CD14-positive monocyte (primary cell): ENCODE results near the gene CCDC12. TPM values are rescaled to one million over a fixed set of nuclear protein-coding genes. Genes with fewer than 3 reads are reported as not detected.

Experiments used
- DNase-seq, 3 donors: peaks; one replicate each; pipeline ENCODE4 v3.0.0-alpha.2; 2011 to 2022
- H2AFZ ChIP-seq: 2 replicates; pipeline ENCODE4 v1.6.0; 2012; ENCODE audit warnings: mild to moderate bottlenecking, low read depth, low read length, inconsistent platforms; ENCODE audit not compliant: insufficient read depth, poor library complexity, severe bottlenecking
- H3K27ac ChIP-seq, 2 donors: 1 replicate in 1 of 2; 2 replicates in 1 of 2; pipeline ENCODE4 v1.5.1; 2012 to 2013; ENCODE audit warnings: low read length in 2 of 2, control low read depth in 1 of 2, inconsistent platforms in 1 of 2, low read depth in 1 of 2, mild to moderate bottlenecking in 1 of 2
- H3K27me3 ChIP-seq, 2 donors: one replicate each; pipeline versions ENCODE4 v1.6.0 to v1.6.1; 2011 to 2013; ENCODE audit warnings: low read length in 2 of 2; ENCODE audit not compliant: control insufficient read depth in 2 of 2, insufficient read depth in 2 of 2
- H3K36me3 ChIP-seq, 2 donors: replicated peaks in 1 of 2; 1 replicate in 1 of 2; 2 replicates in 1 of 2; pipeline versions ENCODE4 v1.5.1 to v1.6.1; 2012 to 2013; ENCODE audit warnings: low read length in 2 of 2, control low read depth in 1 of 2, inconsistent platforms in 1 of 2, mild to moderate bottlenecking in 1 of 2; ENCODE audit not compliant: insufficient read depth in 2 of 2, control insufficient read depth in 1 of 2
- H3K4me1 ChIP-seq, 2 donors: 1 replicate in 1 of 2; 2 replicates in 1 of 2; pipeline versions ENCODE4 v1.5.1 to v1.6.1; 2012 to 2013; ENCODE audit warnings: low read length in 2 of 2, control low read depth in 1 of 2, inconsistent platforms in 1 of 2, mild to moderate bottlenecking in 1 of 2, moderate library complexity in 1 of 2; ENCODE audit not compliant: insufficient read depth in 2 of 2, control insufficient read depth in 1 of 2
- H3K4me2 ChIP-seq: replicated peaks from 2 replicates; pipeline ENCODE3; 2012; ENCODE audit warnings: low read length, moderate library complexity, mild to moderate bottlenecking; ENCODE audit not compliant: poor library complexity, severe bottlenecking; ENCODE audit errors: extremely low read depth
- H3K4me3 ChIP-seq, 3 experiments: fragments of 200-600 bp in 1 of 3; sonication (generic) in 1 of 3; replicated peaks in 1 of 3; 1 replicate in 2 of 3; 2 replicates in 1 of 3; pipeline ENCODE4 v1.5.1; 2011 to 2013; ENCODE audit warnings: low read length in 3 of 3, mild to moderate bottlenecking in 3 of 3, control low read depth in 2 of 3, low read depth in 2 of 3, inconsistent platforms in 1 of 3, moderate library complexity in 1 of 3
- H3K79me2 ChIP-seq: 2 replicates; pipeline ENCODE4 v1.6.0; 2012; ENCODE audit warnings: mild to moderate bottlenecking, control low read depth, inconsistent platforms, low read length, moderate library complexity; ENCODE audit not compliant: insufficient read depth
- H3K9ac ChIP-seq: 2 replicates; pipeline ENCODE4 v1.6.0; 2017; ENCODE audit warnings: low read length, mild to moderate bottlenecking; ENCODE audit not compliant: insufficient read depth, poor library complexity, severe bottlenecking
- H3K9me3 ChIP-seq, 2 donors: replicated peaks in 1 of 2; 1 replicate in 1 of 2; 2 replicates in 1 of 2; pipeline versions ENCODE4 v1.5.1 to v1.6.1; 2012 to 2013; ENCODE audit warnings: low read length in 2 of 2, control low read depth in 1 of 2; ENCODE audit not compliant: control insufficient read depth in 1 of 2, insufficient read depth in 1 of 2
- H4K20me1 ChIP-seq: 2 replicates; pipeline ENCODE4 v1.6.0; 2012; ENCODE audit warnings: mild to moderate bottlenecking, low read length, control low read depth, moderate library complexity; ENCODE audit not compliant: insufficient read depth
- H3K27ac Mint-ChIP-seq, 7 donors: one replicate each; pipeline ENCODE4 v1.8.0; 2020; ENCODE audit warnings: mild to moderate bottlenecking in 7 of 7, mixed read lengths in 7 of 7, moderate library complexity in 6 of 7, inconsistent platforms in 2 of 7
- H3K27me3 Mint-ChIP-seq, 3 donors: one replicate each; pipeline ENCODE4 v1.8.0; 2021 to 2022; ENCODE audit warnings: low read depth in 3 of 3, mild to moderate bottlenecking in 3 of 3, mixed read lengths in 3 of 3, moderate library complexity in 3 of 3, inconsistent platforms in 1 of 3
- H3K36me3 Mint-ChIP-seq, 2 donors: one replicate each; pipeline ENCODE4 v1.8.0; 2020; ENCODE audit warnings: mixed read lengths in 2 of 2, inconsistent platforms in 1 of 2, mild to moderate bottlenecking in 1 of 2
- H3K4me1 Mint-ChIP-seq: one replicate; pipeline ENCODE4 v1.8.0; 2020; ENCODE audit warnings: mild to moderate bottlenecking, mixed read lengths
- H3K4me3 Mint-ChIP-seq, 2 donors: one replicate each; pipeline ENCODE4 v1.8.0; 2020; ENCODE audit warnings: mild to moderate bottlenecking in 2 of 2, mixed read lengths in 2 of 2, moderate library complexity in 1 of 2
- H3K9me3 Mint-ChIP-seq, 7 donors: one replicate each; pipeline ENCODE4 v1.8.0; 2020 to 2022; ENCODE audit warnings: mixed read lengths in 7 of 7, mild to moderate bottlenecking in 6 of 7, moderate library complexity in 6 of 7, inconsistent platforms in 2 of 7
- WGBS: methylation state at CpG from one replicate; pipeline ENCODE4 v1.1.5; 2013; ENCODE audit warnings: missing lambda C conversion rate; ENCODE audit not compliant: insufficient coverage; 5-methylcytosine and 5-hydroxymethylcytosine counted together
- intact Hi-C, 2 donors: fragments of 100-400 bp; cut with micrococcal nuclease; formaldehyde crosslinking; loops; one replicate each; pipeline versions ENCODE4 v1.15.0 to v1.15.1; 2023
- polyA plus RNA-seq, 3 donors: library from polyadenylated mRNA; depleted of rRNA in 1 of 3; unstranded in 2 of 3; stranded (reverse) in 1 of 3; fragments of 300-500 nt in 2 of 3; fragments of >200 nt in 1 of 3; fragmentation: Illumina TruSeq in 2 of 3; gene quantifications; 1 replicate in 2 of 3; 2 replicates in 1 of 3; pipeline ENCODE4 v1.2.3, GENCODE V29; 2012 to 2021
- TF ChIP-seq, protein P1 (sequence below): fragments of 200-600 bp; IDR thresholded peaks from one replicate; pipeline ENCODE4 v1.8.0; 2022; ENCODE audit warnings: antibody characterized with exemption, mild to moderate bottlenecking

The CCDC12 gene
- polyA plus RNA-seq, 3 donors: 50.1 to 70.7 (median 55.8) TPM

DNA sequence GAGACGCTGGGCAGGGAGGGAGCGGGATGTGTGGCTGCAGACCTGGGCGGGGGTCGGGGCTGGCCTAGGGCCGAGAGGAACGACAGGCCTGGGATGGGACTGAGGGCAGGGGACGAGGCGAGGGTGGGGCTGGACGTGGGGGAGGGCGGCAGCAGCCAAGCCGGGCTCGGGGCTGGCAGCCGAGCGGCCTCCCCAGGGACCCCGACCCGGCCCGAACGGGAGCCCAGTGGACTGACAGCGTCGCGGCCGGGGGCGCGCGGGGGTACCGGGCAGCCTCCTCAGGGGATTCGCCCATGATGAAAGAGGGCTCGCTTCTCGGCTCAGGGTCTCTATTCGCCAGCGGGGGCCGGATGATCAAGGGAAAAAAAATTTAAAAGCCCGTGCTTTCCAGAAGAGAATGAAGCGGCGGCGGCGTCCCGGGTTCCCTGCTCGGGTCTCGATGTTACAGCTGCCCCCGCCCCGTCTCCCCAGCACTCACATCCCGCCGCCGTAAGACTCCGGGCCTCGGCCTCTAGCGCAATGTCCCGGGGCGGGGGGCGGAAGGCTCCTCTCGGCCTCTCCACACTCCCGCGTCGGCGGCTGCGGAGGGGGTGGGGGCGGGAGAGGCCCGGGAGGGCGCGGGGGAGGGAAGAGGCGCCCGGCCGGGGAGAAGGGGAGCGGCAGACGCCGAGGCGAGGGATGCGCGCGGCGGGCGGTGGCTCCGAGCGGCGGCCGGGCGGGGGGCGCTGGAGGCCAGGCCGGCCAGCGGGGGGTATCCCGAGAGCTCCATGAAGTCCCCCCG lies 94.8 kb downstream of the CCDC12 start:
- Histone ChIP-seq H4K20me1 (no peaks in the 10 kb centered on the region), H3K27ac (no peak overlapping the region), H3K9ac (peak overlapping the region; percentile 54), H3K4me2 (peak overlapping the region; percentile 85), H2AFZ (peak overlapping the region; percentile 63), H3K79me2 (no peaks in the 10 kb centered on the region), H3K36me3 (no peaks in the 10 kb centered on the region), H3K27me3 (peaks cover 28 to 60% of the 10 kb centered on the region in 2 donors), H3K4me1 (peaks cover 12 to 19% of the 10 kb centered on the region in 2 donors), H3K9me3 (peaks cover 0 to 8% of the 10 kb centered on the region in 2 donors), H3K4me3 (peak overlapping the region in 1 of 3 experiments; percentile 75)
- TF ChIP-seq, protein P1, sequence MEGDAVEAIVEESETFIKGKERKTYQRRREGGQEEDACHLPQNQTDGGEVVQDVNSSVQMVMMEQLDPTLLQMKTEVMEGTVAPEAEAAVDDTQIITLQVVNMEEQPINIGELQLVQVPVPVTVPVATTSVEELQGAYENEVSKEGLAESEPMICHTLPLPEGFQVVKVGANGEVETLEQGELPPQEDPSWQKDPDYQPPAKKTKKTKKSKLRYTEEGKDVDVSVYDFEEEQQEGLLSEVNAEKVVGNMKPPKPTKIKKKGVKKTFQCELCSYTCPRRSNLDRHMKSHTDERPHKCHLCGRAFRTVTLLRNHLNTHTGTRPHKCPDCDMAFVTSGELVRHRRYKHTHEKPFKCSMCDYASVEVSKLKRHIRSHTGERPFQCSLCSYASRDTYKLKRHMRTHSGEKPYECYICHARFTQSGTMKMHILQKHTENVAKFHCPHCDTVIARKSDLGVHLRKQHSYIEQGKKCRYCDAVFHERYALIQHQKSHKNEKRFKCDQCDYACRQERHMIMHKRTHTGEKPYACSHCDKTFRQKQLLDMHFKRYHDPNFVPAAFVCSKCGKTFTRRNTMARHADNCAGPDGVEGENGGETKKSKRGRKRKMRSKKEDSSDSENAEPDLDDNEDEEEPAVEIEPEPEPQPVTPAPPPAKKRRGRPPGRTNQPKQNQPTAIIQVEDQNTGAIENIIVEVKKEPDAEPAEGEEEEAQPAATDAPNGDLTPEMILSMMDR: no peak
- peak overlapping the region; percentile 69 to 80 for H3K4me3 Mint-ChIP-seq
- intact Hi-C loops: no loop called here
- H3K9me3 Mint-ChIP-seq: peaks cover 0 to 14% (median 6%) of the 10 kb centered on the region in 7 donors
- H3K27me3 Mint-ChIP-seq: peaks cover 57 to 74% (median 60%) of the 10 kb centered on the region in 3 donors
- peaks cover 0 to 13% of the 10 kb centered on the region in 2 donors for H3K36me3 Mint-ChIP-seq
- 2% methylated on average over 64 of the region's 83 CpGs for WGBS
- no peak overlapping the region for H3K27ac Mint-ChIP-seq
- DNase-seq: no peak
- H3K4me1 Mint-ChIP-seq: peaks cover 12% of the 10 kb centered on the region

DNA sequence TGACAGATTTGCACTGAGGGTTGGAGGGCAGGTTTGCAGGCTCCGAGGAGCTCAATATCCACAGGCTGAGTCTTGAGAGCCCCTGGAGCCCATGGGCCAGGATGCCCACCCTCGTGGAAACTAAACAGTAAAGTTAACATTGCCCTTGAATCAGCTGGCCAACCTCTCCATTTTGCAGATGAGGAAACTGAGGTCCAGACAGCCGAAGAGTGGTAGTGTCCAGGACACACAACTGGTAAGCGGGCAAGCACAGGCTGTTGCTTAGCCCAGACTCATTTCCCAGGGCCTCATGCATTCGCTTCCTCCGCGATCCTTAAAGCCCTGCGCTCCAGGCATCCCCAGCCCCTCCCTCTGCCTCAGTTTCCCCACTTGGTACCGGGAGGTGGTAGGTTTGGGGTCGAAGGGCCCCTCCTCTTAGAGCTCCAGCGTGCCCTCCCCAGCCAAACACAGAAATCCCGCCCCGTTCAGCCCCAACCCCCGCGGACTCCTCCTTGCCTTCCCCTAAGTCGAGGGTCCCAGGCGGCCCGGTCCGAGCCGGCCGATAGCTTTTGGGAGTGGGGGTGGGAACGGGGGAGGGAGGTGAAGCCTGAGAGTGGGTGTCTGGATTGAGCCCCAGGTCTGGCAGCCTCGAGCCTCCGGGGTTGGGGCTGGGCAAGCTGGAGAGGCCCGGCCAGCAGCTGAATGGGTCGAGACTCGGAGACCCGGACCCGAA lies 95.5 kb downstream of the CCDC12 start:
- peaks cover 28 to 56% of the 10 kb centered on the region in 2 donors for H3K27me3 ChIP-seq
- no peak overlapping the region for H3K9ac ChIP-seq
- Mint-ChIP-seq H3K27me3 (peaks cover 54 to 69% (median 56%) of the 10 kb centered on the region in 3 donors), H3K9me3 (peaks cover 0 to 14% (median 6%) of the 10 kb centered on the region in 7 donors), H3K36me3 (peaks cover 0 to 13% of the 10 kb centered on the region in 2 donors), H3K27ac (no peak overlapping the region), H3K4me1 (peaks cover 12% of the 10 kb centered on the region), H3K4me3 (peak overlapping the region; percentile 34 to 80)
- H3K36me3 ChIP-seq: no peaks in the 10 kb centered on the region
- no peaks in the 10 kb centered on the region for H4K20me1 ChIP-seq
- DNase-seq: no peak
- H3K4me1 ChIP-seq: peaks cover 12 to 19% of the 10 kb centered on the region in 2 donors
- H3K27ac ChIP-seq: no peak overlapping the region
- H2AFZ ChIP-seq: no peak overlapping the region
- 43% methylated on average over 12 of the region's 29 CpGs for WGBS
- TF ChIP-seq, protein P1: no peak
- no peaks in the 10 kb centered on the region for H3K79me2 ChIP-seq
- peak overlapping the region; percentile 85 for H3K4me2 ChIP-seq
- no peak overlapping the region for H3K4me3 ChIP-seq
- peaks cover 0 to 8% of the 10 kb centered on the region in 2 donors for H3K9me3 ChIP-seq
- intact Hi-C loops: no loop called here
